Stimulated activated CD8-positive, alpha-beta memory T cell treated with anti-CD3 and anti-CD28 coated beads, Interleukin-12 subunit alpha, Interleukin-12 subunit beta, amount 100 ng/mL, for 1 hour (primary cell): Measurements from ENCODE around the gene NUP210.
"Not testable (repeated sequence)": the region's sequence is repeated elsewhere in the genome, so short reads cannot be mapped to it uniquely, and the experiment has no call there.

Experiments
- DNase-seq: peaks from one replicate; pipeline ENCODE4 v3.0.0-alpha.2; 2020; ENCODE audit warnings: low read depth

The NUP210 gene

DNA sequence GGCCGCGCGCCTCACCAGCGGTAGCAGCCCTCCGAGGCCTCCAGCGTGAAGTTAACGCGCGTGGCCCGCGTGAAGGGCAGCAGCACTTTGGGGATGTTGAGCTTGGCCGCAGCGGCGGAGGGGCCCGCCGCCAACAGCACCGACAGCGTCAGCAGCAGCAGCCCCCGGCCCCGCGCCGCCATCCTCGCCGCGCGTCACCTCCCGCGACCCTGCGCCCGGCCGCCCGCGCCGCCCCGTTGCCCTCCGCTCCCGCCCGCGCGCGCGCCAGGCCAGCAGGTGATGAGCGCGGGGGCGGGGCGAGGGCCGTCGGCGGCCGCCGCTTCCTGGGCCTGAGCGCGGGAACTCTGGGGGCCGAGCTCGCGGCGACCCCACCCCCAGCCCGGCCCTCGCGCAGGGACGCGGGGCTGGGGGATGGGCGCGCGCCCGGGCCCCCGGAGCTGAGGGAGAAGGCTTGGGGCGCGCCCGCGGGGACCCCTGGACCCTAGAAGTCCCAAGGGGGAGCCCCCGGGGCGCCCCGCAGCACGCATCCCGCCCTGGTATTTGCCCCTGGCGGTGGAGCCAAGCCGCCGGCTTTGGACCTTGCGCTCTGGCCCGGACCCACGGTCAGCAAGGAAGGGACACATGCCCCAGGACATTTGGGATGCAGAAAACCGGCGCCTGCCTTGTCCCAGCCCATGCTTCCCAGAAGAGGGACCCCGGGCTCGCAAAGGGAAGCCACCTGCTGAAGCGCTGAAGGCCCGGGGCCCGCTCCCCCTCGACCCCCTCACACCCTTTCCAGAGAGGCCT, at the start of gene NUP210:
NUP210 (minus strand) TSS at position 278 of the 786 bp plus-strand sequence; CDS start at position 182, 96 bp downstream.
- DNase-seq: no peak

DNA sequence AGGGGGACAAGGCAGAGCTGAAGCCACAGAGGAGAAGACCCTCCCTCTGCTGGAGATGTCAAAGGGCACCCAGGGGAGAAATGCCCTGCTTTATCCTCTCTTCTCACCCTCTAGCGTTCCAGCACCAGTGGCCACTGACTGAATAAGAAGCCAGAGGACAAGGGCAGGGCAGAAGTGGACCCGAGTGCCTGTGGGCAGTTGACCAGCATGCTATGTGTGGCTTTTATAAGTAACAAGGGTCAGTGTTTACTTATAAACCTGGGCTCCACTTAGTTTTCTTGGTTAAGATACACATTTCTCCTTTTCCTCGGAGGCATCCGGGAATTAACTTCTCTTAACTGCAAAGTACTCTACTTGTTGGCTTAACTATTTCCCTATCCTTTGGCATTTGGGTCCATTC, 46.7 kb upstream of the NUP210 start:
- DNase-seq: no peak

DNA sequence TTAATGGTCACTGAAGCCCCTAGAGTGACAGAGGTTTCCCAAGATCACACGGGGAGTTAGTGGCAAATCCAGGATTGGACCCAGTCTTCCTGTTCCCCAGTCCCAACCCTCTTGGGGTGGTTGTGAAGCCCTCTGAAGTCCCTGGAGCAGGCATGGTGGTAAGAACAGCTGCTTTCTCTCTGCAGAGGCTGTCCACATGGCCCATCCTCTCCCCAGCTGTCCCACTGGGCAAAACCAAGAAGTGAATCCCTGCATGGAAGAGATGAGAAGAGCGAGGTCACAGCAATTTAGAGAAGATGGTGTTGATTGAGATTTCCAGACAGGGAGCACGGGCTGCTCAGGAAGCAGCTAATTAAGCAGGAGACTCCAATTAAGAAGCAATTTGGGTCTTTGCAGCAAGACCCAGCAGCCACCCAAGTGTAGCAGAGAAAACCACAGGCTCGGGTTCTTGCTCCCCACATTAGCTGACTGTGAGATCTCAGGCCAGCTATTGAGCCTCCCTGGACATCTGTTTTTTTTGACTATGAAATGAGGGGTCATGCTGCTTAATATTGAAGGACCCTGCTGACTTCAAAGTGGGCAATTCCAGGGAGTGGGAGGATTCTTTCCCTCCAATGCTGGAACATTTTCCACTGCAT, 45.2 kb upstream of the NUP210 start:
- no peak for DNase-seq

DNA sequence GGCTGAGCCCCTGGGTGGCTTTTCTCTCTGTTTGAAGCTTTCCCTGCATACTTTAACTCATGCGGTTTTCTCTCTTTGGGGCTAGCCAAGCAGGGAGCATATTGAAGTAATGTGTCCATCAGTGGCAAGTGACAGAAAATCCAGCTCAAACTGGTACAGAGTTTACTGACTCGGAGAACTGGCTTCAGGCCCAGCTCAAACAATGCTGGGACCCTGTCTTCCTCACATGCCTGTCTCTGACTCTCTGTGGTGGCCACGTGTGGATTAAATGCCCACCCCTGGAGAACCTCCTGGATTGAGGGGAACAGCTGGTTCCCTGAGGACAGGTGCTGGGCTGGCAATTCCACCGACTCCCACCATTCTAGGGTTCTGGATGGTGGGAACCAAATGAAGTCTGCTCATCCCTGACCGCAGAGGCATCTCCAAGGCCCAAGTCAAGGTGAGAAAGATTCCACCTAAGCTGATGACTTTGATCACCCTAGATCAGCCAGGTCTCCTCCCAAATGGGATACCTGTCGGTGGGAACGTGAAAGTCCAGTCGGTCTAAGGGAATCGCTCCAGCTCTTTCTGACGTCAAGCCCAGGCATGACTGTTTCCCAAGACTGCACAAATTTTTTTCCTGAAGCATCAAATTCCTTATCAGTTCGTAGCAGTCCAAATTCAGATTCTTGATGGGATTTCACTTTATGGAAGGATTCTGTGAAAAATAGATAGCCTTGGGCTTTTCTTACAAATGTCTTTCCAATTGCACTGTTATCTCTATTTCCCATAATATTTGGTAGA, 43.7 kb upstream of the NUP210 start:
- no peak for DNase-seq

DNA sequence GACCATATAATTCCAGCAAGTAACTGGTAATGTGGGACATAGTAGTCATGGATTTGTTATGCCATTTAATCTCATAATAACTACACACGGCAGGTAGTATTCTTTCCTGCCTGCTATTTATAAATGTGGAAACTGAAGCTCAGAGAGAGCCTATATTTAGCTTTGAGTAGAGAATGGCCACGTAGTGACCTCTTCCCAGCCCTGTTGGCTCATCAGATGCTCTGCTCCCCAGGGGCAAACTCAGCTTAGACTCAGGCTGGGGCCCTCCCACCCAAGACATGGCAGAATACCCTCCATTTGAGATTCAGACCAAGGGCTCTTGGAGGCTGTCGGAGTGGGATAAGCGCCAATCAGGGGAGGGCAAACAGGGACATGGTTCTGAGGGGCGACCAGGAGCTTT, 42.7 kb upstream of the NUP210 start:
- DNase-seq: no peak

DNA sequence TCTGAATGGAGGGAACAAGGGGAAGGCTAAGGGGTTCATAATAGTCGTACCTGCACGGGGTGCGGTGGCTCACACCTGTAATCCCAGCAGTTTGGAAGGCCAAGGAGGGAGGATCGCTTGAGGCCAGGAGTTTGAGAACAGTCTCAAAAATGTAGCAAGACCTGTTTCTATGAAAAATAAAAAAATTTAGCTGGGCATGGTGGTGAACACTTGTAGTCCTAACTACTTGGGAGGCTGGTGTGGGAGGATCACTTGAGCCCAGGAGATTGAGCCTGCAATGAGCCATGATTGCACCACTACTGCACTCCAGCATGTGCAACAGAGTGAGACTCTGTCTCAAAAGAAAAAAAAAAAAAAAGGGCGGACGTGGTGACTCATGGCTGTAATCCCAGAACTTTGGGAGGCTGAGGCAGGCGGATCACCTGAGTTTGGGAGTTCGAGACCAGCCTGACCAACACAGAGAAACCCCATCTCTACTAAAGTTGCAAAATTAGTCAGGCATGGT, 42.1 kb upstream of the NUP210 start:
- DNase-seq: no peak

DNA sequence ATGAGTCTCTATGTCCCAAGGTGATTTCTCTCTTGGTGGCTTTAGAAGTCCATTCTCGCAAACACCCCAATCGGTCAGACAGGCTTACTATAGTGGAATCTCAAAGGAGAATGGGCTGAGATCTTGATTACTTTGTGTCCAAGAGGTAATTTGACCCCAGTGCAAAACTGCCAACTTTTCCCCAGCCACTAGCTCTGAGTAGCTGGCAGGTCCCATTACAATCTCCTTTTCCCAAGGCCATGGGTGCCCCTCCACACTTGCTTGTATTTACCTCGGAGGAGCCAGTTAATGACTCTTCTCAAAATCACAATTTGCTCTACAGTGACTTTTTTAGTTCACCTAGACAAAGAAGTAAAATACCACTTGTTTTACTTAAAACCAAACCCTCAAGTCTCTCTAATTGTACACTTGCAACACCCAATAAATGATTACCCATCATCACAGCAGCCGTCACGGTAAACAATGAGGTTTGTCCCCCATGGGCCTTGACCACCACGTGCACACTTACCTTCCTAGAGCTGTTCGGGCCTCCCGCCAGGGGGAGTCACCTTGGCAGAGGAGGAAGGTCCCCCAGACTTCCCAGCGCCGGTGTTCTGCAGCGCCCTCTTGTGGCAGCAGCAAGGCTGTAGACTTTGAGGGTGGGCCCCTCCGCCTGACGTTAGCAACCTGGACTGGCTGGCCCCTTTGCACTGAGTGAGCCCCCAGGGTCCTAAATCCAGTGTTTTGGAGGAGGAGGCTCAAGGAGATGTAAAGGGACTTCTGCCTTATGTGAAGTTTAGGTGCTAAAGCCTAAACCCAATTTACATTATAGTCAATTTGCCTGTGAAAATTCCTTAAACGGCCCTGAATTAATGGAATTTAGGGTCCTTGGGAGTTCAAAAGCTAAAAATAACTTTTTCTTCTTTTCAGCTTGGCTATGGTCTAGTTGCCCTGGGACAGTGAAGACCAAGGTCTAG, 41.3 kb upstream of the NUP210 start:
- DNase-seq: peak; percentile 49

DNA sequence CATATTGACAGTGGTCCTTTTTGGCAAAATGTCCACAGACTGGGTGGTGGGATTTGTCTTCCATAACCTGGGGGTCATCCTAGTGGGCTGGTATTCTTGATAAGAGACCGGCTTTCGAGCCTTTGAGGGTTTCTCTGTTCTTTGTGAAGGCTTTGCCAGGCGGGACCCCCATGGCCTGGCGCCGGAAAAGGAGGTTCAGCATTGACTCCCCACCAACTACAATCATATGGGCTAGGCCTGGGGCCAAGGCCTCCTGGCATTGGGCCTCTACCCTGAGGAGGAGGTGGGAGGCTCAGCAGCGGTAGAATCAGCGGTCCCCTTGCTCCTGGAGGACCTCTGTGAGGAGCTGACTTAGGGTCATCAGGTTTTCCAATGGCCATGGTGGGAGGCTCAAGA, 40.2 kb upstream of the NUP210 start:
- no peak for DNase-seq

DNA sequence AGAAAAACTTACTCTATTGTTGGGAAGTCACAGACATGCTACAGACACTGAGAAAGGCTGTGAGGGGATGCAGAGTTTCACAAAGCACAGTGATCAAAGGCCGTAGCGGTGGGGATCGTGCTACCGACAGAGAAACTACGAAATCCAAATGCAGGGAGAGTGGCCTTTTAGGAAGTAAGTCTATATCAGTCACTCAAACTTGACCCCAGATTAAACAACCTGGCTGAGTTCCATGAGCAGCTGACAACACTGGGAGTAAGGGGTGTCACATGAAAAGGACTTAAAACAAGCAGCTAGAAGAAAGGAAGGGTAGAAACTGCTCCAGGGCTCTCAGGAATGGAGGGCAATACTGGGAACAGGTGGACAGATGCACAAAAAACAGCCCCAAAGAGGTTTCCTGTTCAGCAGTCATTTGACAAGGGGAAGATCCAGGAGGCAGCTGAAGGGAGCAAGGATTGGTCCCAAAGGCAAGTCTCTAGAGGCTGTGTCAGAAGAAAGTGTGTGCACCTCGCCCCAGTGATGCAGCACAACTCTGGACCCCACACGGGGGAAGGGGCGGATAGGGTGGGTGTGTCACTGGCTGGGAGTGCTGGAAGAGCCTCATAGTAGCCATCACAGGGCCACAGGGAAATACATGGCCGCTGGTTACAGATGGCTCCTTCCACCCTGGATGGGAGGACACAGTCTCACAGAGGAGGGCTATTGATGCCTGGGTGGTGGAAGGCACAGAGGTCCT, 39.7 kb upstream of the NUP210 start:
- DNase-seq: no peak

DNA sequence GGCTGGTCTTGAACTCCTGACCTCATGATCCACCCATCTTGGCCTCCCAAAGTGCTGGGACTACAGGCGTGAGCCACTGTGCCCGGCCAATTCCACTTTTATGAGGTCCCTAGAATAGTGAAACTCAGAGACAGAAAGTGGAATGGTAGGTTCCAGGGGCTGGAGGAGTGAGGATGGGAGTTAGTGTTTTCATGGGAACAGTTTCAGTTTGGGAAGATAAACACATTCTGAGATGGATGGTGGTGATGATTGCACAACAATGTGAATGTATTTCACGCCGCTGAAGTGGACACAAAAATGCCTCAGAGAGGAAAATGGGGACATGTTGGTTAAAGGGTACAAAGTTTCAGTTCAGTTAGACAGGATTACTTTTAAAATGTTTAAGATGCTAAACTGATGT, 37.5 kb upstream of the NUP210 start:
- DNase-seq: no peak

DNA sequence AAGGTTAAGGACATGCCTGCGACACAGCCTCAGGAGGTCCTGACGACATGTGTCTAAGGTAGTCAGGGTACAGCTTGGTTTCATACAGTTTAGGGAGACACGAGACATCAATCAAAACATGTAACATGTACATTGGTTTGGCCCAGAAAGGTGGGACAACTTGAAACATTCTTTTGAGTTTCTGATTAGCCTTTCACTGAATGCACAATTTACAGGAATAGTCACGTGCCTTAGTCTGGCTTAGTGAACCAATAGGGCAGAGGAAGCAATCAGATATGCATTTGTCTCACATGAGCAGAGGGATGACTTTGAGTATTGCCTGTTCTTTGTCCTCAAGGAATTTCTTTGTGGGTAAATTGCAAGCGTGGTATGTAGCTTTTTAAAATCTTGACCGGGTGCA, 35.5 kb upstream of the NUP210 start:
- no peak for DNase-seq

DNA sequence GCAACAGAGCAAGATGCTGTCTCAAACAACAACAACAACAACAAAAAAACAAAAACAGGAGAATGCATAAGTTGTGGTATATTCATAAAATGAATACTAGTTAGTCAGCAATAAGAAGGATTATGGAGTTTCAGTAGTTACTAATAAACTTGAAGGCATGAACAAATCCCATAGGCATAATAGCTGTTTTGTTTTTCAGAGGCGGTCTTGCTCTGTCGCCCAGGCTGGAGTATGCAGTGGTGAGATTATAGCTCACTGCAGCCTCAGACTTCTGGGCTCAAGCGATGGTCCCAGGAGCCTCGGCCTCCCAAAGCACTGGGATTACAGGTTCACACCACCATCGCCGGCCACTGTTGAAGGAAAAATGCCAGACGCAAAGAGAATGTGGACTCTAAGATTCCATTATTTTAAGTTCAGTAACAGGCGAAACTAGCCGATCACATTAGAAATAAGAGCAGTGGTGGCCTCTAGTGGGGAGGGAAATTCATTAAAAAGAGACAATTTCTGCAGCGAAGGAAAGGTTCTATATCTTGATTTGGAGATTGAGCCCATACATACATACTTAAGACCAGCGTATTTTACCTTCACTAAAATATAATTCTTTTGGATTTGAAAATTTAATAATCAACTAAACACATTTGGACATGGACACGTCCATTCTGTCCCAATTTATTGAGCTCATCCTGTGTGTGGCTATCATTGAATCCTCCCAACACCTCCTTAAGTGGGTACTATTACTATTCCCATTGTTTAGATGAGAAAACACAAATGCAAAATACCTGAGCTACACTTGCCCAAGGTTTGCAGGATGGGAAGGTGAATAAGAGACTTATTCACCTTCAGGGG, 32.6 kb upstream of the NUP210 start:
- DNase-seq: peak; percentile 33

DNA sequence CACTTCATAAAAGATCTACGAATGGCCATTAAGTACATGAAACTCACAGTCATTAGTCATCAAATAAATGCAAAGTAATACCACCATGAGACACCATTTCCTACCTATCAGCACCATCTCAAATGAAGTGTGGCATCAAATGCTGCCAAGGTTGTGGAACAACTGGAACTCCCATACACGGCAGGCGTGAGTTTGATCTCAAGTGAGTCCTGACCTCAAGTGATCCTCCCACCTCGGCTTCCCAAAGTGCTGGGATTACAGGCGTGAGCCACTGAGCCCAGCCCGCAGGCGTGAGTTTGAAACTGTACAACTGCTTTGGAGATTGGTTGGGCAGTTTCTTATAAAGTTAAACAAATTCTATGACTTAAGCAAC, 31.2 kb upstream of the NUP210 start:
- peak; percentile 15 for DNase-seq

DNA sequence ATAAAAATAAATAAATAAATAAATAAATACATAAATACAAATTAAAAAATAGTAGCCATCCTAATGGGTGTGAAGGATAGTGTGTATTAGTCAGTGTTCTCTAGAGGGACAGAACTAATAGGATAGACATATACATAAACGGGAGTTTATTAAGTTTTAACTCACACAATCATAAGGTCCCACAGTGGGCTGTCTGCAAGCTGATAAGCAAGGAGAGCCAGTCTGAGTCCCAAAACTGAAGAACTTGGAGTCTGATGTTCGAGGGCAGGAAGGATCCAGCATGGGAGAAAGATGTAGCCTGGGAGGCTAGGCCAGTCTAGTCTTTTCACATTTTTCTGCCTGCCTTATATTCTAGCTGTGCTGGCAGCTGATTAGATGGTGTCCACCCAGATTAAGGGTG, 22.8 kb upstream of the NUP210 start:
- DNase-seq: not testable (repeated sequence)

DNA sequence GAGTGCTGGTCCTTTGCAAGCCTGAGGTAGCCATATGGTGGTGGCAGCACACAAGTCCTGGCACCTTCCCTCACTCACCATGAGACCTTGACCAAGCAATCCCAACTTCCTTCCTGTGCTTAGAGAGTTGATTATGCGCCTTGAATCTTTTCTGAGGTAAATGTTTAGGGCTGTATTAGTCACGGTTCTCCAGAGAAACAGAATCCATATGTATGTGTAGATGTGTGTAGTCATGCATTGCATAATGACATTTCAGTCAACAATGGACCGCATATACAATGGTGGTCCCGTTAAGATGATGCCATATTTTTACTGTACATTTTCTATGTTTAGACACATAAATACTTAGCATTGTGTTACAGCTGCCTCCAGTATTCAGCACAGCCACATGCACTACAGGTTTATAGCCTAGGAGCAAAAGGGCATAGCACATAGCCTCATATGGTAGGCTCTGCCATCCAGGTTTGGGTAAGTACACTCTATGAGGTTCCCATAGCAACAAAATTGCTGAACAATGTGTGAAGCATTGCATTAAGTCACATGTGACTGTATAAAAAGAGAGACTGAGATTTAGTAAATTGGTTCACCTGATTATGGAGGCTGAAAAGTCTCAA, 20.2 kb upstream of the NUP210 start:
- DNase-seq: no peak

DNA sequence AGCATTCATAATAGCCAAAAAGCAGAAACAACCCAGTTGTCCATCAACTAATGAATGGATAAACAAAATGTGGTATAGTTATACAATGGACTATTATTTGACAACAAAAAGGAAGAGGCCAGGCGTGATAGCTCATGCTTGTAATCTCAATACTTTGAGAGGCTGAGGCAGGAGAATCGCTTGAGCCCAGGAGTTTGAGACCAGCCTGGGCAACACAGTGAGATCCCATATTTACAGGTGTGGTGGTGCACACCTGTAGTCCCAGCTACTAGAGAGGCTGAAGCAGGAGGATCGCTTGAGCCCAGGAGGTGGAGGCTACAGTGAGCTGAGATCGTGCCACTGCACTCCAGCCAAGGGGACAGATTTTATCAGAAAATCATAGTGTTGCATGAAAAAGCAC, 16.1 kb upstream of the NUP210 start:
- not testable (repeated sequence) for DNase-seq

DNA sequence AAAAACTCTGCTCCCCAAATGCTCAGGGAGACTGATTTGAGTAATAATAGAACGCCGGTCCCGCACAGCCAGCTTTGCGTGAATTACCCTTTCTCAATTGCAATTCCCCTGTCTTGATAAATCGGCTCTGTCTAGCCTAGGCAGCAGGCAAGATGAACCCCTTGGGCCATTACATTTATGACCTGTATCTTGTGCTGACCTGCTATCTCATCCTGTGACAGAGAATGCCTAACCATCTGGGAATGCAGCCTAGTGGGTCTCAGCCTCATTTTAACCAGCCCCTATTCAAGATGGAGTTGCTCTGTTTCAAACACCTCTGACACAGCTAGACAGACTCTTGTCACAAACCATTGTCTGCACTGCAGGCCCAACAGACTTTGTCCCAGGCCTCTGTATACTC, 13.8 kb upstream of the NUP210 start:
- no peak for DNase-seq

DNA sequence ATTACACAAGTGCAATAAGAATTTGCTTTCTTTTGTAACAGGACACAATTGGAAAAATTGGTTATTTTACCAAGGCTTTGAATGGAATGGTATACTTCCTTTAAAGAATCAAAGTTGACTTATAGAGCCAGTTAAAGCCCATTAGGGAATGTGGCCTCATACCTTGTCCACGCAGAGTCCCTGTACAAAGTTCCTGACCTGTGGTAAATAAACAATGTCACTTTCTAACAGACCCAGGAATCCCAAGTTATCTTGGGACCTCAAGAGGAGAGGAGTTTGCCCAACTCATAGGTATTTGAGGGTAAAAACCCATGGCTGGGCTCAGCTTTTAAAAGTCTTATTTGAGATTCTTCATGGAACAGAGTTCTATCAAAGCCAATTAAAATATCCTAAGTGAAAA, 12.0 kb upstream of the NUP210 start:
- DNase-seq: no peak

DNA sequence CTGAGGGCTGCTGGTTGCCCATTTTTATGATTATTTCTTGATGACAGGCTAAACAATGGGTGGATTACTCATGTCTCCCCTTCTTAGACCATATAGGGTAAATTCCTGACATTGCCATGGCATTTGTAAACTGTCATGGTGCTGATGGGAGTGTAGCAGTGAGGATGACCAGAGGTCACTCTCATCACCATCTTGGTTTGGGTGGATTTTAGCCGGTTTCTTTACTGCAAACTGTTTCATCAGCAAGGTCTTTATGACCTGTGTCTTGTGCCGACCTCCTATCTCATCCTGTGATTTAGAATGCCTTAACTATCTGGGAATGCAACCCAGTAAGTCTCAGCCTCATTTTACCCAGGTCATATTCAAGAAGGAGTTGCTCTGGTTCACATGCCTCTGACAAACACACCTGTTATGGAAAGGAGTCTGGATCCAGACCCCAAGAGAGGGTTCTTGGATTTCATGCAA, 10.3 kb upstream of the NUP210 start:
- not testable (repeated sequence) for DNase-seq
